HG03520 (cell line): ENCODE measurements around the gene HOXA7.

Experiments used
- ATAC-seq: cut with Tn5 transposase; IDR thresholded peaks from one replicate; pipeline ENCODE4 v1.9.1; 2021; ENCODE audit warnings: mild to moderate bottlenecking, moderate library complexity; ENCODE audit not compliant: unreplicated experiment

Gene HOXA7

GRCh38 chr7:27148756-27149641, 7.5 kb downstream of the HOXA7 start:
- no peak for ATAC-seq

- ATAC-seq: no peak
These were observed 8.3 kb downstream of the HOXA7 start for GRCh38 chr7:27148031-27148755.

- ATAC-seq: no peak
These were observed 9.1 kb downstream of the HOXA7 start, which contains the start of gene HOXA6 for GRCh38 chr7:27147199-27148030. TSS of gene HOXA6 (minus strand) at chr7:27147774. CDS start at chr7:27147749, 25 bp downstream.

- ATAC-seq: no peak
These were observed 9.8 kb downstream of the HOXA7 start for GRCh38 chr7:27146491-27147198.

GRCh38 chr7:27145914-27146412, 10.5 kb downstream of the HOXA7 start:
- no peak for ATAC-seq

- ATAC-seq: no peak
These were observed 11.1 kb downstream of the HOXA7 start for GRCh38 chr7:27145165-27145913.

GRCh38 chr7:27144781-27145164, 11.7 kb downstream of the HOXA7 start:
- no peak for ATAC-seq

GRCh38 chr7:27143950-27144780, 12.3 kb downstream of the HOXA7 start:
- no peak for ATAC-seq

- ATAC-seq: no peak
These were observed 13.2 kb downstream of the HOXA7 start, which contains the start of gene HOXA5 for GRCh38 chr7:27143023-27143949. TSS of gene HOXA5 (minus strand) at chr7:27143681. CDS start at chr7:27143607, 74 bp downstream.

GRCh38 chr7:27142580-27143022, 13.9 kb downstream of the HOXA7 start:
- ATAC-seq: no peak

GRCh38 chr7:27141923-27142579, 14.4 kb downstream of the HOXA7 start:
- ATAC-seq: no peak

GRCh38 chr7:27141137-27141922, 15.1 kb downstream of the HOXA7 start:
- ATAC-seq: no peak

- ATAC-seq: no peak
These were observed 16.2 kb downstream of the HOXA7 start for GRCh38 chr7:27140126-27140857.

GRCh38 chr7:27139334-27140125, 16.9 kb downstream of the HOXA7 start:
- ATAC-seq: no peak

GRCh38 chr7:27138985-27139333, 17.5 kb downstream of the HOXA7 start:
- ATAC-seq: no peak
